H54 (cell line): ENCODE results near the gene CABLES2.

Source experiments
- DNase-seq: peaks from one replicate; pipeline ENCODE4 v3.0.0; 2011; ENCODE audit warnings: low spot score, mixed read lengths; ENCODE audit not compliant: insufficient read length
- FAIRE-seq: peaks from 3 replicates; lab custom pipeline; 2011; peaks lifted over from hg19 to GRCh38; lab: Jason Lieb, UNC
- POLR2A ChIP-seq: IDR thresholded peaks from 2 replicates; pipeline ENCODE4 v1.6.1; 2011; ENCODE audit warnings: low read depth, mild to moderate bottlenecking, low read length

The CABLES2 gene

GRCh38 chr20:62417981-62418708, 11.1 kb upstream of the CABLES2 start:
- FAIRE-seq: no peak
- no peak for DNase-seq
- no peak for TF ChIP-seq POLR2A

- TF ChIP-seq POLR2A: no peak
- DNase-seq (no peak), FAIRE-seq (no peak)
These were observed 9.9 kb upstream of the CABLES2 start for GRCh38 chr20:62416651-62417637.

DNA sequence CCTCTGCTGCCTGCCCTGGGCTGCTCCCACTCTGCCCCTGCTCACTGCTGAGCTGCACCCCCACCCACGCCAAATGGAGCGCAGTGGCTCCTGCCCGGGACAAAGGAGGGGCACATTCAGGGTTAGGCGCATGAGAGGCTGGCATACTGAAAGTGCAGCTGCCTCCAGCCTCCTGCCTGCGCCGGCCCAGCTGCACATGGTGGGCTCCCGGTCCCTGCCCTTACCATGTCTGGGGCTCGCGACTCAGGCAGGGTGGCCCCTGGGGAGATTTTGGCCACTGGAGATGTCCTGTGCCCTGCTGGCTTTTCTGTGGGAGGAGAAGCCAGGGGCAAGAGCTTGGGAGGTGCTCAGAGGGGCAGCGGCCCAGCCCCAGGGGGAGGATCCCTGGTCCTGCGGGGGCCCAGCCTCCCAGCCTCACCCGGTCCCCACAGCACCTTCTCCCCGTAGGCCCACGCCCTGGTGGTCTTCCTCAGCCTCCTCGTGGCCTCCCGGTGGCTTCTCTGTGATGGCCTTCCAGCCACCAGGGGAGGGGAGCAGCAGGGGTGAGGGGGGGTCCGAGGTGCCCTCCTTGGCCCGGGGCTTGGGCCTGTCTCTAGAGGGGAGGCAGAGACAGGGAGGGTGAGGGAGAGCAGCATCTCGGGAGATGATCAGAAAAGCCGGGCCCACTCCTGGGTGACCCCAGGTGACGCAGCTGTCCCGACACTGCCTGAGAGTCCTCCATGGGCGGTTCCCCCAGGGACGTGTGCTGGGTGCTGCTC, 8.4 kb upstream of the CABLES2 start:
- FAIRE-seq: no peak
- DNase-seq: no peak
- TF ChIP-seq POLR2A: no peak

- no peak for TF ChIP-seq POLR2A
- FAIRE-seq (no peak), DNase-seq (peak; percentile 70)
These were observed 6.9 kb upstream of the CABLES2 start for GRCh38 chr20:62413896-62414481.

- TF ChIP-seq POLR2A: no peak
- FAIRE-seq (no peak), DNase-seq (no peak)
These were observed 6.0 kb upstream of the CABLES2 start for GRCh38 chr20:62413025-62413570.

DNA sequence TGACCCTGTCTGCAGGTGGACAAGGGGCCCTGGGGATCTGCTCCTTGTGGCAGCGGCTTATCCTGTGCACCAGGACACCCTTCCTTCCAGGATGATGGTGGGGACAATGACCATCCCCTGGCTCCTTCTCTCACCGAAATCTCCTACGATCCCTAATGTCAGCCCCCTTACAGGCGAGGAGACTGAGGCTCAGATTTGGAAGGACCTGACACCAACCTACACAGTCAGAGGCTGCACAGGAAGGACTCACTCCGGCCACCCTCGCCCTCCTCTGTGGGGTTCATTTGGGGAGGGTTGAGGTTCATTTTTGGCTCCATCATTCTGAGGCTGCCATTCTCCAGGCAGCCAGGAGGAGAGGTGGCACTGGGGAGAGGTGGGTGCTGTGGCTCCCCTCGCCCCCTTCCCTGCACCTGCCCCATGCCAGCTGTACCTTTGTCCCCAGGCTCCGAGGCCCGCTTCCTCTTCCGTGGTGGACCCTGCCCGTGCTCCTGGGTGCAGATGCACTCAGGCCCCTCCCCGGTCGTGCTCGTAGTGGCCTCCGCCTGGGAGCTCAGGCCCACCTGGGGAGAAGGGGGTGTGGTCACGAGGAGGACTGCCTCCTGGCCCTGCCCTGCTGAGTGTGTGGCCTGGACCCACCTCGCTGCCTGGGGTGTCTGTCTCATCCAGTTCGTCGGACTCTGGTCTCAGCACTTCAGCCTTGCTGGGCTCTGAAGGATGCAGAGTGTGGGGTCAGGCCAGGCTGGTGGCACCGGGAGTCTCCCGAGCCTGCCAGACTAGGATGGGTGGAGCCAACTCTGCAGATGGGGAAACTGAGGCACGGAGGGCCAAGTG, 5.3 kb upstream of the CABLES2 start:
- DNase-seq (no peak), FAIRE-seq (no peak)
- no peak for TF ChIP-seq POLR2A

GRCh38 chr20:62411479-62412193, 4.6 kb upstream of the CABLES2 start:
- DNase-seq (no peak), FAIRE-seq (no peak)
- TF ChIP-seq POLR2A: no peak

DNA sequence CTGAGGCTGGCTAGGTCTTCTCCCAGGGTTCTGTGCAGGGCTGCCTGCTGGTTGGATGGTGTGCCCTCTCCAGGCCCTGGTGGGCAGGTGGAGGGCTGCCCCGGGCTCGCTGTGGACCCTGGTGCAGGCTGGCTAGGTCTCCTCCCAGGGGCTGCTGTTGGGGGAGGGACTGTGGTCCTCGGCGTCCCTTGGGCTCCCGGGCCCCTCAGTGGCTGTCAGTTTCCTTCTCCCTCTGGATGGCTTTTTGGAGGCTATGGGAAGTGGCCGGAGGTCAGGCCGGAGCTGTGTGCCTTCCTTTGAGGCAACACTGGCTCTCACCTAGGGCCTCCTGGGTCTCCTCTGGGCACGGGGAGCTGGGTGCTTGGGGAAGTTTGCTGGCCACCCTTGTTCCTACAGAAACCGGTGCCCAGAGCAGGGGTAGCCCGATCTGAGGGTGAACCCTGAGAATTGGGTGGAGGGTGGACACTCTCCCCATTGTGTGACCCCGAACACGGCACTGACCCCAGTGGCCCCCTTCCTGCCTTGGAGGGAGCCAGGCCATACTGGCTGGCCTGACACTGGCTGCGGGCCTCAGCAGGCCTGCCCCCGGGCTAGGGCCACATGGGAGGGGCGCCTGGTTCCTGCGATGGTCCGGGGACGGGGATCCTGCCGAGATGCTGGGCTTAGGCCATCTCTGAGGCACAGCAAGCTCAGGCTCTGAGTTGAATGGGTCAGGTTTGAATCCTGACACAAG, 3.8 kb upstream of the CABLES2 start:
- TF ChIP-seq POLR2A: no peak
- FAIRE-seq (no peak), DNase-seq (no peak)

- no peak for TF ChIP-seq POLR2A
- DNase-seq: peak; percentile 69
- no peak for FAIRE-seq
These were observed 3.1 kb upstream of the CABLES2 start for GRCh38 chr20:62409931-62410745.

GRCh38 chr20:62409086-62409853, 2.2 kb upstream of the CABLES2 start:
- FAIRE-seq (no peak), DNase-seq (no peak)
- no peak for TF ChIP-seq POLR2A
